ENCODE results near the gene NOTCH2.
"Not testable (repeated sequence)": the region's sequence is repeated elsewhere in the genome, so short reads cannot be mapped to it uniquely, and the experiment has no call there.

GRCh38 chr1:120068683-120069066 is 787 bp downstream of the NOTCH2 start:
- TF ChIP-seq CTCF, POLR2AphosphoS5 (IDR thresholded peaks at IDR 0.05): not testable (repeated sequence)

Measured in breast epithelium (tissue), 3 donors.